Measurements from ENCODE around the gene KIF12.

DNA sequence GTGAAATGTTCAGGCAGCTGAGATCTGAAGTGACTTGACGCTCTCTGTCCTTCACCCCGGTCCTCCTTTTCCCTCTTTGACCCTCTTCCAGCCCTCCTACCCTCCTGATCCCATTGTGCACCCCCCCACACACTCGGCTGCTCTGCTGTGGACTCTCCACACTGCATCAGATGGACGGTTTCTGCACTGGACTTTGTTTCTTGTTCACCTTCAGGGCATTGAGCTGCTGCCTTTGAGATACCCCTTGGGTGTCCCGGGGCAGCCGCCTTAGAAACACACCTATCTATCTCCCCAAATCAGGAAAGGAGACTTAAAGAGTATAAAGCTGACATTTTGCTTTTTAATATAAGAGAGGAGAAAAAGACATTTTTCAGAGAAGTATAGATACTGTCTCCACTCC is 48.4 kb downstream of the KIF12 start:
- TF ChIP-seq, protein P1, sequence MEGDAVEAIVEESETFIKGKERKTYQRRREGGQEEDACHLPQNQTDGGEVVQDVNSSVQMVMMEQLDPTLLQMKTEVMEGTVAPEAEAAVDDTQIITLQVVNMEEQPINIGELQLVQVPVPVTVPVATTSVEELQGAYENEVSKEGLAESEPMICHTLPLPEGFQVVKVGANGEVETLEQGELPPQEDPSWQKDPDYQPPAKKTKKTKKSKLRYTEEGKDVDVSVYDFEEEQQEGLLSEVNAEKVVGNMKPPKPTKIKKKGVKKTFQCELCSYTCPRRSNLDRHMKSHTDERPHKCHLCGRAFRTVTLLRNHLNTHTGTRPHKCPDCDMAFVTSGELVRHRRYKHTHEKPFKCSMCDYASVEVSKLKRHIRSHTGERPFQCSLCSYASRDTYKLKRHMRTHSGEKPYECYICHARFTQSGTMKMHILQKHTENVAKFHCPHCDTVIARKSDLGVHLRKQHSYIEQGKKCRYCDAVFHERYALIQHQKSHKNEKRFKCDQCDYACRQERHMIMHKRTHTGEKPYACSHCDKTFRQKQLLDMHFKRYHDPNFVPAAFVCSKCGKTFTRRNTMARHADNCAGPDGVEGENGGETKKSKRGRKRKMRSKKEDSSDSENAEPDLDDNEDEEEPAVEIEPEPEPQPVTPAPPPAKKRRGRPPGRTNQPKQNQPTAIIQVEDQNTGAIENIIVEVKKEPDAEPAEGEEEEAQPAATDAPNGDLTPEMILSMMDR (conservative IDR thresholded peaks at IDR 0.05; ENCODE audit: low read depth in 2 of 2): no peak
- no peak for TF ChIP-seq POLR2AphosphoS5 (IDR thresholded peaks at IDR 0.05; ENCODE audit: low read depth)
- TF ChIP-seq, protein P2, sequence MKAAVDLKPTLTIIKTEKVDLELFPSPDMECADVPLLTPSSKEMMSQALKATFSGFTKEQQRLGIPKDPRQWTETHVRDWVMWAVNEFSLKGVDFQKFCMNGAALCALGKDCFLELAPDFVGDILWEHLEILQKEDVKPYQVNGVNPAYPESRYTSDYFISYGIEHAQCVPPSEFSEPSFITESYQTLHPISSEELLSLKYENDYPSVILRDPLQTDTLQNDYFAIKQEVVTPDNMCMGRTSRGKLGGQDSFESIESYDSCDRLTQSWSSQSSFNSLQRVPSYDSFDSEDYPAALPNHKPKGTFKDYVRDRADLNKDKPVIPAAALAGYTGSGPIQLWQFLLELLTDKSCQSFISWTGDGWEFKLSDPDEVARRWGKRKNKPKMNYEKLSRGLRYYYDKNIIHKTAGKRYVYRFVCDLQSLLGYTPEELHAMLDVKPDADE (IDR thresholded peaks at IDR 0.05): no peak
- no peak for TF ChIP-seq EZH2phosphoT487 (IDR thresholded peaks at IDR 0.05; ENCODE audit: unreplicated experiment)
- TF ChIP-seq, protein P3, sequence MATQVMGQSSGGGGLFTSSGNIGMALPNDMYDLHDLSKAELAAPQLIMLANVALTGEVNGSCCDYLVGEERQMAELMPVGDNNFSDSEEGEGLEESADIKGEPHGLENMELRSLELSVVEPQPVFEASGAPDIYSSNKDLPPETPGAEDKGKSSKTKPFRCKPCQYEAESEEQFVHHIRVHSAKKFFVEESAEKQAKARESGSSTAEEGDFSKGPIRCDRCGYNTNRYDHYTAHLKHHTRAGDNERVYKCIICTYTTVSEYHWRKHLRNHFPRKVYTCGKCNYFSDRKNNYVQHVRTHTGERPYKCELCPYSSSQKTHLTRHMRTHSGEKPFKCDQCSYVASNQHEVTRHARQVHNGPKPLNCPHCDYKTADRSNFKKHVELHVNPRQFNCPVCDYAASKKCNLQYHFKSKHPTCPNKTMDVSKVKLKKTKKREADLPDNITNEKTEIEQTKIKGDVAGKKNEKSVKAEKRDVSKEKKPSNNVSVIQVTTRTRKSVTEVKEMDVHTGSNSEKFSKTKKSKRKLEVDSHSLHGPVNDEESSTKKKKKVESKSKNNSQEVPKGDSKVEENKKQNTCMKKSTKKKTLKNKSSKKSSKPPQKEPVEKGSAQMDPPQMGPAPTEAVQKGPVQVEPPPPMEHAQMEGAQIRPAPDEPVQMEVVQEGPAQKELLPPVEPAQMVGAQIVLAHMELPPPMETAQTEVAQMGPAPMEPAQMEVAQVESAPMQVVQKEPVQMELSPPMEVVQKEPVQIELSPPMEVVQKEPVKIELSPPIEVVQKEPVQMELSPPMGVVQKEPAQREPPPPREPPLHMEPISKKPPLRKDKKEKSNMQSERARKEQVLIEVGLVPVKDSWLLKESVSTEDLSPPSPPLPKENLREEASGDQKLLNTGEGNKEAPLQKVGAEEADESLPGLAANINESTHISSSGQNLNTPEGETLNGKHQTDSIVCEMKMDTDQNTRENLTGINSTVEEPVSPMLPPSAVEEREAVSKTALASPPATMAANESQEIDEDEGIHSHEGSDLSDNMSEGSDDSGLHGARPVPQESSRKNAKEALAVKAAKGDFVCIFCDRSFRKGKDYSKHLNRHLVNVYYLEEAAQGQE (IDR thresholded peaks at IDR 0.05; ENCODE audit: unreplicated experiment): no peak
- TF ChIP-seq STAT1 (IDR thresholded peaks at IDR 0.05; ENCODE audit: unreplicated experiment): no peak
- no peak for TF ChIP-seq EZH2 (IDR thresholded peaks at IDR 0.05; ENCODE audit: low read depth, unreplicated experiment)
- no peak for TF ChIP-seq ZNF114 (CRISPR knock-in tag; IDR thresholded peaks at IDR 0.05)
- no peak for TF ChIP-seq CREB1 (CRISPR knock-in tag; IDR thresholded peaks at IDR 0.05; ENCODE audit: low read depth)
- no peak for TF ChIP-seq NANOG (IDR thresholded peaks at IDR 0.05; ENCODE audit: borderline replicate concordance)
- no peak for TF ChIP-seq JUNB (IDR thresholded peaks at IDR 0.05; ENCODE audit: unreplicated experiment)
